GM19455 (cell line): Measurements from ENCODE around the gene ZFP30.
"Not testable (repeated sequence)": the region's sequence is repeated elsewhere in the genome, so short reads cannot be mapped to it uniquely, and the experiment has no call there.

Source experiments
- ATAC-seq: cut with Tn5 transposase; IDR thresholded peaks from one replicate; pipeline ENCODE4 v1.9.1; 2021; ENCODE audit not compliant: unreplicated experiment

The ZFP30 gene

GRCh38 chr19:37655301-37655688 is at the start of gene ZFP30:
Gene ZFP30, minus strand, starts transcription at chr19:37655465. Its CDS starts 7,643 bp downstream, at chr19:37647822.
- peak; percentile 47 for ATAC-seq

- no peak for ATAC-seq
Measured at GRCh38 chr19:37699057-37699456, 43.8 kb upstream of the ZFP30 start.

GRCh38 chr19:37698216-37698615 is 43.0 kb upstream of the ZFP30 start:
- no peak for ATAC-seq

- ATAC-seq = no peak
Measured at GRCh38 chr19:37695144-37695899, 40.1 kb upstream of the ZFP30 start.

GRCh38 chr19:37692956-37693620 is 37.8 kb upstream of the ZFP30 start:
- no peak for ATAC-seq

- ATAC-seq = no peak
Measured at GRCh38 chr19:37691881-37692504, 36.7 kb upstream of the ZFP30 start.

- no peak for ATAC-seq
Measured at GRCh38 chr19:37683520-37683919, 28.3 kb upstream of the ZFP30 start.

GRCh38 chr19:37669450-37669914 is 14.2 kb upstream of the ZFP30 start:
- ATAC-seq = no peak

GRCh38 chr19:37657157-37657556 is 1.9 kb upstream of the ZFP30 start:
- ATAC-seq = not testable (repeated sequence)

GRCh38 chr19:37655689-37656371 is 565 bp upstream of the ZFP30 start:
- ATAC-seq = peak; percentile 66

- ATAC-seq = peak; percentile 43
Measured at GRCh38 chr19:37654629-37655300, 500 bp downstream of the ZFP30 start.

GRCh38 chr19:37654118-37654517 is 1.1 kb downstream of the ZFP30 start:
- no peak for ATAC-seq

GRCh38 chr19:37635076-37636056 is 19.9 kb downstream of the ZFP30 start:
- ATAC-seq = no peak

- ATAC-seq = peak; percentile 54
Measured at GRCh38 chr19:37594982-37595382, 60.3 kb downstream of the ZFP30 start.

- ATAC-seq = peak; percentile 96
Measured at GRCh38 chr19:37594304-37594981, 60.8 kb downstream of the ZFP30 start, which contains the start of the genes ZNF540 and ZNF571. Gene ZNF540, plus strand, starts transcription at chr19:37594876. Its CDS starts 3,572 bp downstream, at chr19:37598448. Gene ZNF571, minus strand, starts transcription at chr19:37594792. Its CDS starts 8,116 bp downstream, at chr19:37586676.

- peak; percentile 18 for ATAC-seq
Measured at GRCh38 chr19:37593996-37594303, 61.3 kb downstream of the ZFP30 start.

GRCh38 chr19:37583340-37583739 is 71.9 kb downstream of the ZFP30 start:
- ATAC-seq = no peak

GRCh38 chr19:37572203-37572602 is 83.1 kb downstream of the ZFP30 start:
- no peak for ATAC-seq

GRCh38 chr19:37565370-37565669 is 89.9 kb downstream of the ZFP30 start:
- no peak for ATAC-seq
